Measurements from ENCODE around the gene RFNG. TPM values are rescaled to one million over a fixed set of nuclear protein-coding genes. Genes with fewer than 3 reads are reported as not detected.

Gene RFNG
- polyA plus RNA-seq, 2 of the 4 experiments (the other 2 are of a cell fraction), result 8.4 to 25.7 TPM

GRCh38 chr17:82011617-82012187 is 39.9 kb downstream of the RFNG start:
- POLR2A ChIA-PET, result no interaction called here
- CTCF ChIA-PET, result interaction anchor here (0.9 to 33.2 kb wide), 4 partner anchors 9 to 54 kb away, joined by 3 to 794 read pairs (median 100); partner anchors contain the start of genes CENPX, LRRC45 and NOTUM

DNA sequence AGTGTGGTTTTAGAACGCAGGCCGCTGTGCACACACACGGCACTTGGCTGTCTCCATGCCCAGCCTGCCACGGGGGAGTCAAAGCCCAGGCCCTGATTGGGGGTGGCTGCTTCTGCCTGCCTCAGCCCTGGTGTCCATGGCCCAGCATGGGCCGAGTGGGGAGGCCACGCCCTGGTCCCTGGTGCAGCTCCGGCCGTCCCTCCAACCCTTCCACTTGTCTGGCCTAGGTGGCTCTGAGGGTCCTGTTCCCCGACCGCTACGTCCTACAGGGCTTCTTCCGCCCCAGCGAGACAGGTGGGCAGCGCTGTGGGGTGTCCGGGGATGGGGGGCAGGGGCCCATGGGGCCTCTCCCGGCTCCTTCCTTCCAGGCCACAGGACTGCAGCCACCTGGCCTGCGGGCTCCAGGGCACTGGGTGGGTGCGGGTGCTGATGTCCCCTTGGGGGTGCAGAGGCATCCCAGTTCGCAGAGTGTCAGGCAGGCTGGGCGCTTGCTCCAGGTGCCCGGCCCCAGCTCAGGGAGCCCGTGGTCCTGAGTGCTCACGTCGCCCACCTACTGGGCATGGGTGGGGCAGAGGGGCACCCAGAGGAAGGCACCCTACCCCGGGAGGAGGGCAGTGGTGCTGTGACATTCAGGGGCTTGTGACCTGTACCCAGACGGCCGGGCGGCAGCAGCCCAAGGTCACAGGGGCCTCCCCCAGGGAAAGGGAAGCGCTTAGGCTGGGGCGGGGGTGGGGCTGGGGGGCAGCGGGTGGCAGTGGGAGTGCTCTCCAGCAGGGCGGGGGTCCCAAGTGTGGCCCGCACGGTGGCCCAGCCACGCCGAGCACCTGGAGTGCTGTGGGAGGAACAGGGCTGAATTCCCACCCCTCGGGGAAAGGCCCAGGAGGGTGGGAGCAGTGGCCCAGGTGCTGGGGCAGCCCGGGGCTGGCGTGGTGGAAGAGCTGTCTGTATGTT is 40.8 kb downstream of the RFNG start:
- Histone ChIP-seq H3K4me1 (peaks cover 12% of the 10 kb centered on the region), H3K9me3 (no peaks in the 10 kb centered on the region), H3K4me3 (no peak overlapping the region), H3K4me2 (no peak overlapping the region), H3K27ac (no peak overlapping the region; a peak in 1 of 6 replicates)
- WGBS (ENCODE audit: missing lambda C conversion rate), result 87% methylated on average over 21 of the region's 39 CpGs
- TF ChIP-seq HDAC2 (IDR thresholded peaks at IDR 0.05), result no peak
- TF ChIP-seq HOXB13 (CRISPR knock-in tag; IDR thresholded peaks at IDR 0.05; ENCODE audit: low read depth), result no peak
- TF ChIP-seq, protein P1, sequence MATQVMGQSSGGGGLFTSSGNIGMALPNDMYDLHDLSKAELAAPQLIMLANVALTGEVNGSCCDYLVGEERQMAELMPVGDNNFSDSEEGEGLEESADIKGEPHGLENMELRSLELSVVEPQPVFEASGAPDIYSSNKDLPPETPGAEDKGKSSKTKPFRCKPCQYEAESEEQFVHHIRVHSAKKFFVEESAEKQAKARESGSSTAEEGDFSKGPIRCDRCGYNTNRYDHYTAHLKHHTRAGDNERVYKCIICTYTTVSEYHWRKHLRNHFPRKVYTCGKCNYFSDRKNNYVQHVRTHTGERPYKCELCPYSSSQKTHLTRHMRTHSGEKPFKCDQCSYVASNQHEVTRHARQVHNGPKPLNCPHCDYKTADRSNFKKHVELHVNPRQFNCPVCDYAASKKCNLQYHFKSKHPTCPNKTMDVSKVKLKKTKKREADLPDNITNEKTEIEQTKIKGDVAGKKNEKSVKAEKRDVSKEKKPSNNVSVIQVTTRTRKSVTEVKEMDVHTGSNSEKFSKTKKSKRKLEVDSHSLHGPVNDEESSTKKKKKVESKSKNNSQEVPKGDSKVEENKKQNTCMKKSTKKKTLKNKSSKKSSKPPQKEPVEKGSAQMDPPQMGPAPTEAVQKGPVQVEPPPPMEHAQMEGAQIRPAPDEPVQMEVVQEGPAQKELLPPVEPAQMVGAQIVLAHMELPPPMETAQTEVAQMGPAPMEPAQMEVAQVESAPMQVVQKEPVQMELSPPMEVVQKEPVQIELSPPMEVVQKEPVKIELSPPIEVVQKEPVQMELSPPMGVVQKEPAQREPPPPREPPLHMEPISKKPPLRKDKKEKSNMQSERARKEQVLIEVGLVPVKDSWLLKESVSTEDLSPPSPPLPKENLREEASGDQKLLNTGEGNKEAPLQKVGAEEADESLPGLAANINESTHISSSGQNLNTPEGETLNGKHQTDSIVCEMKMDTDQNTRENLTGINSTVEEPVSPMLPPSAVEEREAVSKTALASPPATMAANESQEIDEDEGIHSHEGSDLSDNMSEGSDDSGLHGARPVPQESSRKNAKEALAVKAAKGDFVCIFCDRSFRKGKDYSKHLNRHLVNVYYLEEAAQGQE (IDR thresholded peaks at IDR 0.05), result no peak
- TF ChIP-seq HEYL (CRISPR knock-in tag; IDR thresholded peaks at IDR 0.05), result no peak
- no peak for TF ChIP-seq POLR2A (IDR thresholded peaks at IDR 0.05; ENCODE audit: low read length)
- no peak for TF ChIP-seq TP53 (CRISPR knock-in tag; IDR thresholded peaks at IDR 0.05)
- TF ChIP-seq ZSCAN20 (CRISPR knock-in tag; IDR thresholded peaks at IDR 0.05), result no peak
- TF ChIP-seq NFE2L2 (conservative IDR thresholded peaks at IDR 0.05; ENCODE audit: low read length), result no peak
- no peak for TF ChIP-seq EHF (CRISPR knock-in tag; IDR thresholded peaks at IDR 0.05)
- no peak for TF ChIP-seq ELK1 (IDR thresholded peaks at IDR 0.05; ENCODE audit: low read depth, low read length)
- TF ChIP-seq ZC3H11A (IDR thresholded peaks at IDR 0.05), result no peak
- TF ChIP-seq KDM1A (IDR thresholded peaks at IDR 0.05; ENCODE audit: low read depth), result no peak
- no peak for TF ChIP-seq ZFP36 (IDR thresholded peaks at IDR 0.05; ENCODE audit: borderline replicate concordance, partially characterized antibody)
- no peak for TF ChIP-seq SREBF2 (IDR thresholded peaks at IDR 0.05)
- no peak for TF ChIP-seq GATA3 (IDR thresholded peaks at IDR 0.05; ENCODE audit: borderline replicate concordance)
- no peak for TF ChIP-seq PHF8 (IDR thresholded peaks at IDR 0.05; ENCODE audit: borderline replicate concordance, low read depth)
- TF ChIP-seq, protein P2, sequence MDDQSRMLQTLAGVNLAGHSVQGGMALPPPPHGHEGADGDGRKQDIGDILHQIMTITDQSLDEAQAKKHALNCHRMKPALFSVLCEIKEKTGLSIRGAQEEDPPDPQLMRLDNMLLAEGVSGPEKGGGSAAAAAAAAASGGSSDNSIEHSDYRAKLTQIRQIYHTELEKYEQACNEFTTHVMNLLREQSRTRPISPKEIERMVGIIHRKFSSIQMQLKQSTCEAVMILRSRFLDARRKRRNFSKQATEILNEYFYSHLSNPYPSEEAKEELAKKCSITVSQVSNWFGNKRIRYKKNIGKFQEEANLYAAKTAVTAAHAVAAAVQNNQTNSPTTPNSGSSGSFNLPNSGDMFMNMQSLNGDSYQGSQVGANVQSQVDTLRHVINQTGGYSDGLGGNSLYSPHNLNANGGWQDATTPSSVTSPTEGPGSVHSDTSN (IDR thresholded peaks at IDR 0.05), result no peak
- no peak for DNase-seq (ENCODE audit: low read depth in 1 of 2, low spot score in 1 of 2)
- ChIA-PET CTCF (interaction anchor here (1.3 to 33.2 kb wide), 5 partner anchors 8 to 47 kb away, joined by 3 to 794 read pairs (median 16); partner anchors contain the start of genes CENPX, LRRC45, NOTUM and RAC3), POLR2A (no interaction called here)
- FAIRE-seq, result no peak
- no peak for ATAC-seq

More at GRCh38 chr17:82011617-82012187, 39.9 kb downstream of the RFNG start:
- TF ChIP-seq CEBPB (IDR thresholded peaks at IDR 0.05), result no peak
- TF ChIP-seq ZSCAN20 (CRISPR knock-in tag; IDR thresholded peaks at IDR 0.05), result no peak
- no peak for TF ChIP-seq SMC3 (IDR thresholded peaks at IDR 0.05)
- TF ChIP-seq NR3C1 (IDR thresholded peaks at IDR 0.05), result no peak
- TF ChIP-seq HDAC2 (IDR thresholded peaks at IDR 0.05), result no peak
- TF ChIP-seq RFX5 (IDR thresholded peaks at IDR 0.05), result no peak
- no peak for TF ChIP-seq CTCF (IDR thresholded peaks at IDR 0.05)
- no peak for TF ChIP-seq HEYL (CRISPR knock-in tag; IDR thresholded peaks at IDR 0.05)
- FAIRE-seq (no peak), ATAC-seq (0 out of 6 replicates have a peak, but pooled peaks of 1 of the 2 experiments have one; percentile 2), DNase-seq (ENCODE audit: low read depth in 1 of 2, low spot score in 1 of 2) (no peak)
- H3K4me2 ChIP-seq, result no peak overlapping the region
- no peak overlapping the region for H3K4me3 ChIP-seq
- H3K9me3 ChIP-seq, result no peaks in the 10 kb centered on the region
- H3K27ac ChIP-seq, result peak overlapping the region in 1 of 2 experiments; percentile 23; a peak in 1 of 6 replicates
- WGBS (ENCODE audit: missing lambda C conversion rate), result 85% methylated on average over 19 of the region's 19 CpGs
- peaks cover 4% of the 10 kb centered on the region for H3K4me1 ChIP-seq

All from A549 (cell line).